Loucy (cell line): ENCODE results near the gene FAM13A.

Experiments used
- H2AFZ ChIP-seq: fragments of 200-600 bp; sonication (generic); 2 replicates; pipeline ENCODE4 v1.6.0; 2016; ENCODE audit warnings: antibody characterized with exemption, mild to moderate bottlenecking, low read length, moderate library complexity
- H3F3A ChIP-seq: fragments of 200-600 bp; 2 replicates; pipeline ENCODE4 v1.6.0; 2016; ENCODE audit warnings: antibody characterized with exemption, low read depth, mild to moderate bottlenecking
- H3K27me3 ChIP-seq: fragments of 200-600 bp; sonication (generic); 2 replicates; pipeline ENCODE4 v1.6.1; 2014; ENCODE audit warnings: low read length, mild to moderate bottlenecking; ENCODE audit not compliant: insufficient read depth, poor library complexity, severe bottlenecking
- H3K36me3 ChIP-seq: fragments of 200-600 bp; sonication (generic); 2 replicates; pipeline ENCODE4 v1.6.1; 2016; ENCODE audit warnings: low read length; ENCODE audit not compliant: insufficient read depth
- H3K4me1 ChIP-seq: fragments of 200-600 bp; sonication (generic); 2 replicates; pipeline ENCODE4 v1.5.1; 2014; ENCODE audit warnings: low read length, mild to moderate bottlenecking; ENCODE audit not compliant: insufficient read depth, poor library complexity, severe bottlenecking
- H3K4me2 ChIP-seq: fragments of 200-600 bp; sonication (generic); 2 replicates; pipeline ENCODE4 v1.6.0; 2014; ENCODE audit warnings: antibody characterized with exemption, low read length, low read depth, mild to moderate bottlenecking; ENCODE audit not compliant: poor library complexity, severe bottlenecking
- H3K4me3 ChIP-seq: fragments of 200-600 bp; sonication (generic); 2 replicates; pipeline ENCODE4 v1.5.1; 2014; ENCODE audit warnings: low read length, mild to moderate bottlenecking, mixed read lengths; ENCODE audit not compliant: poor library complexity, severe bottlenecking
- H3K79me2 ChIP-seq: fragments of 200-600 bp; sonication (generic); 2 replicates; pipeline ENCODE4 v1.6.1; 2014; ENCODE audit warnings: low read length; ENCODE audit not compliant: insufficient read depth
- H3K9ac ChIP-seq: fragments of 200-600 bp; sonication (generic); 2 replicates; pipeline ENCODE4 v1.6.0; 2014; ENCODE audit warnings: mild to moderate bottlenecking, low read depth, low read length, moderate library complexity; ENCODE audit not compliant: poor library complexity, severe bottlenecking
- H3K9me2 ChIP-seq: fragments of 200-600 bp; sonication (generic); replicated peaks from 2 replicates; pipeline ENCODE4 v1.6.1; 2016; ENCODE audit warnings: low read depth, low read length, mixed read lengths
- H3K9me3 ChIP-seq: fragments of 200-600 bp; sonication (generic); 2 replicates; pipeline ENCODE4 v1.6.1; 2014; ENCODE audit warnings: mild to moderate bottlenecking, antibody characterized with exemption, low read length, low read depth; ENCODE audit not compliant: insufficient read depth
- H4K20me1 ChIP-seq: fragments of 200-600 bp; sonication (generic); 2 replicates; pipeline ENCODE4 v1.6.0; 2014; ENCODE audit warnings: antibody characterized with exemption, low read length, mild to moderate bottlenecking; ENCODE audit not compliant: insufficient read depth, poor library complexity, severe bottlenecking
- EZH2phosphoT487 ChIP-seq: fragments of 200-600 bp; IDR thresholded peaks from 2 replicates; pipeline ENCODE4 v1.6.1; 2018; ENCODE audit warnings: antibody characterized with exemption, mild to moderate bottlenecking, moderate library complexity, borderline replicate concordance
- TF ChIP-seq, protein P1 (sequence below): fragments of 200-600 bp; sonication (generic); conservative IDR thresholded peaks from 2 replicates; pipeline ENCODE4 v1.5.1; 2014; ENCODE audit warnings: mild to moderate bottlenecking, antibody characterized with exemption, low read length

The FAM13A gene

DNA sequence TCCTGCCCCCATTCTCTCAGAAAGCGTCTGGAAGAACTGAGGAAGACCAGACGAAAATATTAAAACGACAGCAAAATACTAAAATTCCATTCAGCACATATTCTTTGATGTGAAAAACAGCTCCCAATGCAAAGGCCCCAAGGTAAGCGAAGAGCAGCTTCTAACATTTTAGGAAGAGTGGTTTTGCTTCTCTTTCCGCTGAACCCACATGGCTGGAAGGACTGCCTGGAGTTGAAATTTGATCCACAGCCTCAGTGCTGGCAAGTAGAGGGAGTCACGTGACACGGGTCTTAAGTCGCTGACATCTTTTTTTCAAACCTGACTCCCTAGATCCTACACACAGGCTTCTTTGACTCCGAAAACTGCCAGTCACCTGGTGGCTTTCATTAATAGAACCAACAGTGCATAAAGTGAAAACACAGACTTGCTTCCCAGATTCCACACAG lies at the start of gene FAM13A:
TSS of gene FAM13A (minus strand) at position 233 of the 446 bp plus-strand sequence. CDS start at position 12, 221 bp downstream.
- Histone ChIP-seq H3K9me2 (no peaks in the 10 kb centered on the region), H3F3A (no peaks in the 10 kb centered on the region), H3K79me2 (peaks cover 33% of the 10 kb centered on the region; the same call in 1 of the 2 replicates), H3K9me3 (no peaks in the 10 kb centered on the region), H3K4me3 (peak within 1 kb of the TSS; percentile 78), H3K27me3 (no peaks in the 10 kb centered on the region), H2AFZ (peak within 1 kb of the TSS; percentile 76), H3K9ac (peak within 1 kb of the TSS; percentile 73), H3K36me3 (no peaks in the 10 kb centered on the region), H3K4me2 (peak within 1 kb of the TSS; percentile 81), H4K20me1 (no peaks in the 10 kb centered on the region), H3K4me1 (peaks cover 3% of the 10 kb centered on the region)
- TF ChIP-seq, protein P1, sequence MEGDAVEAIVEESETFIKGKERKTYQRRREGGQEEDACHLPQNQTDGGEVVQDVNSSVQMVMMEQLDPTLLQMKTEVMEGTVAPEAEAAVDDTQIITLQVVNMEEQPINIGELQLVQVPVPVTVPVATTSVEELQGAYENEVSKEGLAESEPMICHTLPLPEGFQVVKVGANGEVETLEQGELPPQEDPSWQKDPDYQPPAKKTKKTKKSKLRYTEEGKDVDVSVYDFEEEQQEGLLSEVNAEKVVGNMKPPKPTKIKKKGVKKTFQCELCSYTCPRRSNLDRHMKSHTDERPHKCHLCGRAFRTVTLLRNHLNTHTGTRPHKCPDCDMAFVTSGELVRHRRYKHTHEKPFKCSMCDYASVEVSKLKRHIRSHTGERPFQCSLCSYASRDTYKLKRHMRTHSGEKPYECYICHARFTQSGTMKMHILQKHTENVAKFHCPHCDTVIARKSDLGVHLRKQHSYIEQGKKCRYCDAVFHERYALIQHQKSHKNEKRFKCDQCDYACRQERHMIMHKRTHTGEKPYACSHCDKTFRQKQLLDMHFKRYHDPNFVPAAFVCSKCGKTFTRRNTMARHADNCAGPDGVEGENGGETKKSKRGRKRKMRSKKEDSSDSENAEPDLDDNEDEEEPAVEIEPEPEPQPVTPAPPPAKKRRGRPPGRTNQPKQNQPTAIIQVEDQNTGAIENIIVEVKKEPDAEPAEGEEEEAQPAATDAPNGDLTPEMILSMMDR, result no peak
- TF ChIP-seq EZH2phosphoT487, result no peak

DNA sequence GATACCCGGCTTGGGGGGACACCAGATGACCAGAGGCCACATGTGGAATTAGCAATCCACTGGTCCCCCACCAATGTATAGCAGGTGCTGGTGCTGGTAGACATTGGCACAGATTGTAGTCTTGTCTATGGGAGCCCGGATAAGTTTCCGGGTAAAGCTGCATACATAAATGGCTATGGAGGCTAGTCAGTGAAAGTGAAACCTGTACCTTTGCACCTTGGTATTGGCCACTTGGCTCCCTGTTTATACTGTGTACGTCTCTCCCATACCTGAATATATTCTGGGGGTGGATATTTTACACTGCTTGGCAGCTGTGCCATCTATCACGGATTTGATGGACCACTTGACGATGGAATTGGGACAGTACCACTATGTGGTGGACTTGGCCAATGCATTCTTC lies 48.7 kb upstream of the FAM13A start:
- no peak overlapping the region for H3K4me2 ChIP-seq
- no peaks in the 10 kb centered on the region for H3K36me3 ChIP-seq
- H4K20me1 ChIP-seq, result no peaks in the 10 kb centered on the region
- no peak overlapping the region for H3K9ac ChIP-seq
- no peak overlapping the region for H3K4me3 ChIP-seq
- no peaks in the 10 kb centered on the region for H3K9me3 ChIP-seq
- peaks cover 5% of the 10 kb centered on the region for H3K4me1 ChIP-seq
- no peaks in the 10 kb centered on the region for H3F3A ChIP-seq
- peaks cover 5% of the 10 kb centered on the region for H3K27me3 ChIP-seq
- H3K79me2 ChIP-seq, result no peaks in the 10 kb centered on the region
- H2AFZ ChIP-seq, result no peak overlapping the region
- TF ChIP-seq, protein P1, result no peak
- no peak for TF ChIP-seq EZH2phosphoT487
- H3K9me2 ChIP-seq, result no peaks in the 10 kb centered on the region

DNA sequence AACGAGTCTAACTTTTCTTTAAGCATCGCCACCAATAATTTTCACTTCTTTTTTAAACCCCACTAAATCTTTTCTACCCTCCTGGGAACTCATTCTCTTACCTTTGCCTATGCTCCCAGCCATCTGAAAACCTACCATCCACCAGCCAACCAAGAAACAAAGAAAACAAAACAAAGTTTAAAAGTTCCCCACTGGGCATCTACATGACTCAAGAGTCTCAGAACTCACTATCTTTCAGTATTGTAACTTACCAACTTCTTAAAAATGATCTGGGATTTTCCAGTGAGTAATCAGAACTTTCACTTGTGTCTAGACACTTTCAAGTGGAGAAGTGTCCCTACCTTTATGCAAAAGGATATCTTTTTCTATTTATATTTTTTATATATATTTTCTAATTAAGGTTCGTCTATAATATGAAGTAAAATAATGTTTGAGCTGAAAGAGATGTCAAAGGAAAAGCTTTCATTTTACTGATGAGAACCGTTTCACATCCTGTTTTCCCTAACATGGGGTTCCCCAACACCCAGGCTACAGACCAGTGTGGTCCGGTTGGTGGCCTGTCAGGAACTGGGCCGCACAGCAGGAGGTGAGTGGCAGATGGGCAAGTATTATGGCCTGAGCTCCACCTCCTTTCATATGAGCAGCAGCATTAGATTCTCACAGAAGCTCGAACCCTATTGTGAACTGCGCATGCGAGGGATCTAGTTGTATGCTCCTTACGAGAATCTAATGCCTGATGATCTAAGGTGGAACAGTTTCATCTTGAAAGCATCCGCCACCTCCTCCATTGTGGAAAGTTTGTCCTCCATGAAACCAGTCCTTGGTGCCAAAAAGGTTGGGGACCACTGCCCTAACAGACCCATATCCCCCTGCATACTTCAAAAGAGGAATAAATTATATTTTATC lies 44.5 kb upstream of the FAM13A start:
- H3K4me3 ChIP-seq, result no peak overlapping the region
- no peaks in the 10 kb centered on the region for H3K36me3 ChIP-seq
- H2AFZ ChIP-seq, result no peak overlapping the region
- no peaks in the 10 kb centered on the region for H3K27me3 ChIP-seq
- no peaks in the 10 kb centered on the region for H3K79me2 ChIP-seq
- H3K9me3 ChIP-seq, result no peaks in the 10 kb centered on the region
- no peaks in the 10 kb centered on the region for H3K9me2 ChIP-seq
- TF ChIP-seq, protein P1, result no peak
- peaks cover 5% of the 10 kb centered on the region for H3K4me1 ChIP-seq
- H3K9ac ChIP-seq, result no peak overlapping the region
- no peak overlapping the region for H3K4me2 ChIP-seq
- no peaks in the 10 kb centered on the region for H4K20me1 ChIP-seq
- H3F3A ChIP-seq, result no peaks in the 10 kb centered on the region
